H1 (cell line): ENCODE measurements around the gene CD63. TPM values are rescaled to one million over a fixed set of nuclear protein-coding genes. Genes with fewer than 3 reads are reported as not detected.

Source experiments
- CTCF ChIA-PET: fragments of 300-600 bp; sonication (Branson Sonifier 250); formaldehyde crosslinking; loops from one replicate; lab custom pipeline; 2021; ENCODE audit not compliant: partially characterized antibody; lab: Charles Lee
- POLR2A ChIA-PET: fragments of 300-600 bp; sonication (Branson Sonifier 250); formaldehyde crosslinking; loops from one replicate; lab custom pipeline; 2021; ENCODE audit warnings: inconsistent platforms; ENCODE audit not compliant: partially characterized antibody; lab: Charles Lee
- DNase-seq, 2 experiments: peaks; one replicate each; pipeline versions ENCODE4 v3.0.0 to v3.0.0-alpha.2; 2010 to 2022; ENCODE audit warnings: low spot score in 2 of 2, low read depth in 1 of 2, mixed read lengths in 1 of 2
- FAIRE-seq: peaks from 2 replicates; lab custom pipeline; 2011; peaks lifted over from hg19 to GRCh38; lab: Jason Lieb, UNC
- H2AFZ ChIP-seq: 2 replicates; pipeline ENCODE4 v1.8.1; 2012; ENCODE audit warnings: low read length, inconsistent platforms
- H2AK5ac ChIP-seq: 2 replicates; pipeline ENCODE4 v1.6.1; 2013; ENCODE audit warnings: low read depth, low read length
- H2BK120ac ChIP-seq: replicated peaks from 2 replicates; pipeline ENCODE3; 2013; ENCODE audit warnings: low read depth, low read length, inconsistent platforms
- H2BK12ac ChIP-seq: 2 replicates; pipeline ENCODE4 v1.6.1; 2013; ENCODE audit warnings: low read depth, low read length
- H2BK15ac ChIP-seq: 2 replicates; pipeline ENCODE4 v1.6.1; 2013; ENCODE audit warnings: low read length
- H2BK20ac ChIP-seq: 2 replicates; pipeline ENCODE4 v1.6.1; 2013; ENCODE audit warnings: low read length
- H2BK5ac ChIP-seq: 2 replicates; pipeline ENCODE4 v1.6.1; 2013; ENCODE audit warnings: low read depth, low read length
- H3K14ac ChIP-seq: 2 replicates; pipeline ENCODE4 v1.6.1; 2013; ENCODE audit warnings: inconsistent platforms; ENCODE audit not compliant: insufficient read length
- H3K18ac ChIP-seq: 2 replicates; pipeline ENCODE4 v1.6.1; 2013; ENCODE audit warnings: low read length; ENCODE audit errors: extremely low read depth
- H3K23ac ChIP-seq: 2 replicates; pipeline ENCODE4 v1.6.1; 2013; ENCODE audit warnings: inconsistent platforms; ENCODE audit not compliant: insufficient read length
- H3K23me2 ChIP-seq: 2 replicates; pipeline ENCODE4 v1.6.1; 2013; ENCODE audit warnings: low read depth, low read length
- H3K27ac ChIP-seq: 2 replicates; pipeline ENCODE4 v1.6.1; 2011; ENCODE audit warnings: low read depth, low read length, inconsistent platforms
- H3K27me3 ChIP-seq, 4 experiments: replicated peaks in 1 of 4; 1 replicate in 1 of 4; 2 replicates in 3 of 4; pipeline versions ENCODE4 v1.6.1 to v1.8.1; 2011 to 2013; ENCODE audit warnings: low read length in 3 of 4, mild to moderate bottlenecking in 3 of 4, inconsistent platforms in 2 of 4, mixed read lengths in 2 of 4, moderate library complexity in 1 of 4; ENCODE audit not compliant: control insufficient read depth in 3 of 4, insufficient read depth in 3 of 4; ENCODE audit errors: extremely low read depth in 1 of 4
- H3K36me3 ChIP-seq, 4 experiments: 2 replicates each; pipeline versions ENCODE4 v1.6.1 to v1.8.1; 2011 to 2013; ENCODE audit warnings: mild to moderate bottlenecking in 4 of 4, low read length in 3 of 4, moderate library complexity in 2 of 4, control low read depth in 1 of 4, inconsistent platforms in 1 of 4; ENCODE audit not compliant: insufficient read depth in 4 of 4, control insufficient read depth in 2 of 4
- H3K4ac ChIP-seq: replicated peaks from 2 replicates; pipeline ENCODE3; 2013; ENCODE audit warnings: low read length, low read depth, mixed read lengths, inconsistent platforms; ENCODE audit not compliant: insufficient read length
- H3K4me1 ChIP-seq, 4 experiments: replicated peaks in 1 of 4; 1 replicate in 1 of 4; 2 replicates in 3 of 4; pipeline versions ENCODE4 v1.6.1 to v1.8.1; 2011 to 2013; ENCODE audit warnings: low read length in 3 of 4, inconsistent platforms in 2 of 4, mixed read lengths in 1 of 4; ENCODE audit not compliant: insufficient read depth in 4 of 4, control insufficient read depth in 3 of 4
- H3K4me2 ChIP-seq, 2 experiments: 2 replicates each; pipeline versions ENCODE4 v1.6.1 to v1.8.1; 2011 to 2013; ENCODE audit warnings: low read depth in 2 of 2, low read length in 2 of 2, control low read depth in 1 of 2, inconsistent platforms in 1 of 2, mild to moderate bottlenecking in 1 of 2; ENCODE audit not compliant: insufficient read depth in 1 of 2
- H3K4me3 ChIP-seq, 4 experiments: fragments of 200-600, 300-600 bp in 1 of 4; sonication (generic), shearing (Covaris generic), sonication (Bioruptor Twin) in 1 of 4; 2 replicates each; pipeline versions ENCODE4 v1.5.1 to v1.8.1; 2011 to 2016; ENCODE audit warnings: low read length in 4 of 4, low read depth in 3 of 4, control low read depth in 2 of 4, inconsistent platforms in 2 of 4, mild to moderate bottlenecking in 2 of 4, mixed read lengths in 1 of 4, moderate library complexity in 1 of 4; ENCODE audit not compliant: insufficient read depth in 2 of 4; ENCODE audit errors: extremely low read depth in 1 of 4
- H3K56ac ChIP-seq: replicated peaks from 2 replicates; pipeline ENCODE3; 2013; ENCODE audit warnings: low read depth, mild to moderate bottlenecking, mixed read lengths, low read length, inconsistent platforms; ENCODE audit not compliant: insufficient read length
- H3K79me1 ChIP-seq: 2 replicates; pipeline ENCODE4 v1.6.1; 2013; ENCODE audit warnings: low read depth, low read length, control low read depth
- H3K79me2 ChIP-seq, 2 experiments: 2 replicates each; pipeline versions ENCODE4 v1.6.1 to v1.8.1; 2012 to 2013; ENCODE audit warnings: low read length in 2 of 2, mild to moderate bottlenecking in 2 of 2, inconsistent platforms in 1 of 2; ENCODE audit not compliant: insufficient read depth in 2 of 2, control insufficient read depth in 1 of 2
- H3K9ac ChIP-seq, 4 experiments: replicated peaks in 1 of 4; 1 replicate in 1 of 4; 2 replicates in 3 of 4; pipeline versions ENCODE4 v1.6.1 to v1.8.1; 2011 to 2013; ENCODE audit warnings: low read depth in 3 of 4, low read length in 3 of 4, control low read depth in 2 of 4, mild to moderate bottlenecking in 2 of 4, moderate library complexity in 2 of 4, inconsistent platforms in 1 of 4; ENCODE audit errors: extremely low read depth in 1 of 4
- H3K9me3 ChIP-seq, 2 experiments: 2 replicates each; pipeline versions ENCODE4 v1.6.1 to v1.8.1; 2012 to 2013; ENCODE audit warnings: mild to moderate bottlenecking in 2 of 2, moderate library complexity in 2 of 2, control low read depth in 1 of 2, inconsistent platforms in 1 of 2, low read depth in 1 of 2, low read length in 1 of 2, mixed read lengths in 1 of 2; ENCODE audit not compliant: insufficient read depth in 2 of 2
- H4K20me1 ChIP-seq, 2 experiments: replicated peaks in 1 of 2; 2 replicates each; pipeline versions ENCODE3 to v1.8.1; 2011 to 2013; ENCODE audit warnings: inconsistent platforms in 2 of 2, low read length in 2 of 2, mild to moderate bottlenecking in 1 of 2; ENCODE audit not compliant: insufficient read depth in 2 of 2, control insufficient read depth in 1 of 2
- H4K5ac ChIP-seq: 2 replicates; pipeline ENCODE4 v1.6.1; 2013; ENCODE audit warnings: low read length, low read depth, mixed read lengths, inconsistent platforms; ENCODE audit not compliant: insufficient read length
- H4K8ac ChIP-seq: 2 replicates; pipeline ENCODE4 v1.8.0; 2013; ENCODE audit warnings: mild to moderate bottlenecking, moderate library complexity, low read length, inconsistent platforms; ENCODE audit not compliant: insufficient read depth; ENCODE audit errors: extremely low read depth
- H4K91ac ChIP-seq: replicated peaks from 2 replicates; pipeline ENCODE3; 2013; ENCODE audit warnings: low read length, mixed read lengths, inconsistent platforms; ENCODE audit not compliant: insufficient read length
- EZH2 ChIP-seq: fragments of 200-600 bp; sonication (generic); IDR thresholded peaks from 2 replicates; pipeline ENCODE4 v1.7.1; 2012; ENCODE audit warnings: low read depth, mild to moderate bottlenecking, moderate library complexity, low read length, inconsistent platforms; ENCODE audit not compliant: severe bottlenecking
- POU5F1 ChIP-seq: IDR thresholded peaks from 2 replicates; pipeline ENCODE4 v1.6.1; 2011; ENCODE audit warnings: low read depth, mild to moderate bottlenecking, low read length, moderate library complexity
- RFX5 ChIP-seq: IDR thresholded peaks from 2 replicates; pipeline ENCODE4 v1.6.1; 2011; ENCODE audit warnings: low read depth, low read length, improper control_type of control experiment, borderline replicate concordance
- SP1 ChIP-seq: IDR thresholded peaks from 2 replicates; pipeline ENCODE4 v1.6.1; 2011; ENCODE audit warnings: low read depth, low read length
- SP4 ChIP-seq: IDR thresholded peaks from 2 replicates; pipeline ENCODE4 v1.6.1; 2012; ENCODE audit warnings: low read length, inconsistent platforms
- SRF ChIP-seq: IDR thresholded peaks from 2 replicates; pipeline ENCODE4 v1.6.1; 2011; ENCODE audit warnings: mild to moderate bottlenecking, low read depth, low read length, moderate library complexity
- TEAD4 ChIP-seq: IDR thresholded peaks from 2 replicates; pipeline ENCODE4 v1.6.1; 2012; ENCODE audit warnings: low read depth, low read length, inconsistent platforms, mixed read lengths
- ZNF274 ChIP-seq: IDR thresholded peaks from 2 replicates; pipeline ENCODE4 v1.7.0; 2012; ENCODE audit warnings: low read length, borderline replicate concordance; ENCODE audit errors: extremely low read depth
- WGBS, 2 experiments: shearing (Covaris generic) in 1 of 2; methylation state at CpG; one replicate each; pipeline versions ENCODE4 v1.1.6 to v1.1.7; 2013 to 2015; ENCODE audit warnings: low lambda C conversion rate in 2 of 2, mixed read lengths in 2 of 2, inconsistent platforms in 1 of 2, low coverage in 1 of 2, missing lambda C conversion rate in 1 of 2; ENCODE audit not compliant: insufficient replicate concordance in 2 of 2, insufficient coverage in 1 of 2, insufficient read length in 1 of 2; ENCODE audit errors: extremely low coverage in 1 of 2, missing lambda C conversion rate in 1 of 2; 5-methylcytosine and 5-hydroxymethylcytosine counted together
- polyA plus RNA-seq, 7 experiments: library from polyadenylated mRNA; depleted of rRNA in 3 of 7; stranded (reverse) in 5 of 7; unstranded in 2 of 7; fragments of >200 nt in 5 of 7; fragments of 200-250 nt in 2 of 7; gene quantifications; 1 replicate in 5 of 7; 2 replicates in 1 of 7; 4 replicates in 1 of 7; pipeline versions ENCODE4 v1.2.1 to v1.2.3, GENCODE V29; 2011 to 2013; ENCODE audit warnings: missing spikeins in 2 of 7, mixed read lengths in 2 of 7
- total RNA-seq: library from RNA; stranded (reverse); fragmentation: NEBNext Ultra II Directional; extraction: Animal tissue kit (Norgen Biotek cat#: 25700); gene quantifications from 2 replicates; pipeline ENCODE4 v1.2.1, GENCODE V29; 2021

CD63 gene
- total and polyA plus RNA-seq, 2 of the 8 experiments (the other 6 are each of a cell fraction or from before 2014, with no cell fraction given) = 440 to 526 TPM

- H3K4me2 ChIP-seq = no peak overlapping the region
- FAIRE-seq (no peak), DNase-seq (no peak)
- H2BK15ac ChIP-seq = no peak overlapping the region
- ChIA-PET POLR2A (interaction anchor here (1.1 to 2.3 kb wide), 3 partner anchors 10 to 16 kb away, joined by 3 to 8 read pairs (median 7); partner anchors contain the start of gene ITGA7), CTCF (interaction anchor here (0.7 to 5.9 kb wide), 8 partner anchors 8 to 42 kb away, joined by 3 to 36 read pairs (median 5); partner anchors contain the start of gene ITGA7)
- H3K79me2 ChIP-seq = no peaks in the 10 kb centered on the region; a peak in 1 of 4 replicates
- TF ChIP-seq SP4 (no peak), ZNF274 (no peak), SP1 (no peak), POU5F1 (no peak), RFX5 (no peak), TEAD4 (no peak), EZH2 (no peak), SRF (no peak)
- H3K79me1 ChIP-seq = peaks cover 3% of the 10 kb centered on the region
- no peak overlapping the region for H2BK20ac ChIP-seq
- H4K5ac ChIP-seq = no peak overlapping the region
- no peak overlapping the region for H3K14ac ChIP-seq
- H3K18ac ChIP-seq = no peak overlapping the region
- peaks cover 7 to 41% (median 14%) of the 10 kb centered on the region in 4 experiments; a peak in 7 of 8 replicates for H3K36me3 ChIP-seq
- H3K23me2 ChIP-seq = no peaks in the 10 kb centered on the region
- H4K91ac ChIP-seq = no peak overlapping the region
- no peak overlapping the region for H2BK12ac ChIP-seq
- H3K27me3 ChIP-seq = no peaks in the 10 kb centered on the region
- no peak overlapping the region for H2BK5ac ChIP-seq
- H4K8ac ChIP-seq = no peak overlapping the region
- 91% methylated on average over 7 of the region's 7 CpGs; no CpG with 5 or more reads in 1 of the 2 experiments for WGBS, 2 experiments
- H3K56ac ChIP-seq = no peak overlapping the region
- H3K9me3 ChIP-seq = no peaks in the 10 kb centered on the region
- no peaks in the 10 kb centered on the region for H3K4me1 ChIP-seq
- H3K4ac ChIP-seq = no peak overlapping the region
- H2AK5ac ChIP-seq = no peak overlapping the region
- H4K20me1 ChIP-seq = peaks cover 0 to 4% of the 10 kb centered on the region in 2 experiments
- H3K9ac ChIP-seq = no peak overlapping the region
- no peak overlapping the region for H3K27ac ChIP-seq
- H3K23ac ChIP-seq = no peak overlapping the region
- H2BK120ac ChIP-seq = no peak overlapping the region
- H2AFZ ChIP-seq = no peak overlapping the region
- no peak overlapping the region for H3K4me3 ChIP-seq
These were observed 31.1 kb downstream of the CD63 start for GRCh38 chr12:55697686-55698085.
